K562 (cell line): ENCODE data around the gene JUNB. TPM values are rescaled to one million over a fixed set of nuclear protein-coding genes. Genes with fewer than 3 reads are reported as not detected.

Experiments
- CEBPG ChIP-seq, 3 experiments: fragments of 200-800 bp in 1 of 3; sonication (Bioruptor generic) in 1 of 3; sonication (generic) in 1 of 3; formaldehyde crosslinking in 1 of 3; IDR thresholded peaks in 2 of 3; conservative IDR thresholded peaks in 1 of 3; 2 replicates each; pipeline versions ENCODE4 v1.6.1 to v1.8.0; 2016 to 2022; ENCODE audit warnings: missing compliant biosample characterization in 2 of 3, missing genetic modification characterization in 2 of 3, mild to moderate bottlenecking in 1 of 3, missing genetic modification reagents in 1 of 3
- CGGBP1 ChIP-seq: fragments of 250-450 bp; sonication (Bioruptor Pico); IDR thresholded peaks from 2 replicates; pipeline ENCODE4 v1.9.0; 2021; ENCODE audit warnings: mild to moderate bottlenecking
- CHD4 ChIP-seq: fragments of 200-600 bp; sonication (generic); IDR thresholded peaks from 3 replicates; pipeline ENCODE4 v1.6.1; 2012; ENCODE audit warnings: low read depth, mild to moderate bottlenecking, mixed read lengths, low read length, inconsistent platforms; ENCODE audit not compliant: insufficient read depth, insufficient replicate concordance, poor library complexity, severe bottlenecking
- DIDO1 ChIP-seq: fragments of 450-650 bp; IDR thresholded peaks from 2 replicates; pipeline ENCODE4 v1.6.1; 2016; ENCODE audit warnings: low read depth, missing biosample characterization, missing genetic modification characterization
- ELK1 ChIP-seq: sonication (generic); formaldehyde crosslinking; IDR thresholded peaks from 2 replicates; pipeline ENCODE4 v1.8.1; 2022; ENCODE audit warnings: missing genetic modification reagents
- EP300 ChIP-seq: IDR thresholded peaks from 2 replicates; pipeline ENCODE4 v1.6.1; 2012; ENCODE audit warnings: low read length, improper control_type of control experiment
- FOS ChIP-seq: IDR thresholded peaks from 3 replicates; pipeline ENCODE4 v1.6.1; 2011; ENCODE audit not compliant: insufficient read length; ENCODE audit errors: extremely low read depth
- HMGN3 ChIP-seq: IDR thresholded peaks from 2 replicates; pipeline ENCODE4 v1.6.1; 2011; ENCODE audit warnings: borderline replicate concordance, low read depth, mild to moderate bottlenecking, mixed read lengths, low read length; ENCODE audit not compliant: insufficient read length; ENCODE audit errors: extremely low read depth
- POLR2H ChIP-seq: IDR thresholded peaks from 2 replicates; pipeline ENCODE4 v1.6.1; 2016; ENCODE audit warnings: missing genetic modification characterization, low read depth, mild to moderate bottlenecking, control low read depth, missing compliant biosample characterization, moderate library complexity
- SLC30A9 ChIP-seq: fragments of 250-450 bp; sonication (Bioruptor Pico); IDR thresholded peaks from 2 replicates; pipeline ENCODE4 v1.8.0; 2022; ENCODE audit warnings: mild to moderate bottlenecking, moderate library complexity
- SRSF7 ChIP-seq: fragments of 200-400 bp; formaldehyde crosslinking; optimal IDR thresholded peaks from 2 replicates; pipeline ENCODE3; 2017; ENCODE audit warnings: mild to moderate bottlenecking, low read depth, low read length
- USF2 ChIP-seq: sonication (generic); formaldehyde crosslinking; IDR thresholded peaks from 2 replicates; pipeline ENCODE4 v1.5.0; 2020; ENCODE audit warnings: missing genetic modification reagents
- XRCC4 ChIP-seq: IDR thresholded peaks from one replicate; pipeline ENCODE4 v1.6.1; 2011; ENCODE audit not compliant: insufficient read depth, insufficient read length; ENCODE audit errors: extremely low read depth
- XRCC5 ChIP-seq: fragments of 200-400 bp; formaldehyde crosslinking; IDR thresholded peaks from 2 replicates; pipeline ENCODE4 v1.6.1; 2017; ENCODE audit warnings: low read depth, mild to moderate bottlenecking, low read length
- ZC3H8 ChIP-seq: fragments of 450-650 bp; IDR thresholded peaks from 2 replicates; pipeline ENCODE4 v1.6.1; 2017
- ZNF239 ChIP-seq: fragments of 250-450 bp; sonication (Bioruptor Pico); IDR thresholded peaks from 2 replicates; pipeline ENCODE4 v1.4.0; 2020; ENCODE audit warnings: mild to moderate bottlenecking
- ZNF436 ChIP-seq: fragments of 250-450, 450-650 bp; sonication (Bioruptor Pico); formaldehyde crosslinking; IDR thresholded peaks from 2 replicates; pipeline ENCODE4 v1.7.0; 2020; ENCODE audit warnings: mild to moderate bottlenecking
- ZNF511 ChIP-seq: sonication (generic); formaldehyde crosslinking; IDR thresholded peaks from 2 replicates; pipeline ENCODE4 v1.8.0; 2022; ENCODE audit warnings: mild to moderate bottlenecking, missing genetic modification reagents
- ZNF764 ChIP-seq: fragments of 250-450 bp; sonication (Bioruptor Pico); IDR thresholded peaks from 2 replicates; pipeline ENCODE4 v1.4.0; 2020; ENCODE audit warnings: low read depth, mild to moderate bottlenecking, moderate library complexity
- polyA plus RNA-seq, 8 experiments: library from polyadenylated mRNA; depleted of rRNA in 4 of 8; stranded (reverse) in 5 of 8; unstranded in 3 of 8; fragments of >200 nt; fragmentation: Nextera tagmentation in 2 of 8; fragmentation: Illumina TruSeq in 1 of 8; extraction: Ambion mirVana in 2 of 8; extraction: Trizol in 1 of 8; gene quantifications; 2 replicates each; pipeline versions ENCODE4 v1.2.1 to v1.2.3, GENCODE V29; 2011 to 2014; ENCODE audit warnings: inconsistent platforms in 1 of 8, missing spikeins in 1 of 8
- total RNA-seq, 7 experiments: library from RNA; depleted of rRNA in 6 of 7; stranded (reverse); fragments of >200 nt in 6 of 7; fragmentation: Illumina TruSeq in 2 of 7; extraction: Trizol in 2 of 7; gene quantifications; 2 replicates each; pipeline versions ENCODE4 v1.2.1 to v1.2.3, GENCODE V29; 2011 to 2021; ENCODE audit warnings: low replicate concordance in 1 of 7
- TF ChIP-seq, protein P1 (sequence below): fragments of 250-450 bp; sonication (Bioruptor Pico); IDR thresholded peaks from 2 replicates; pipeline ENCODE4 v1.5.0; 2021; ENCODE audit warnings: mild to moderate bottlenecking, moderate library complexity
- TF ChIP-seq, protein P2 (sequence below): fragments of 450-650 bp; formaldehyde crosslinking; IDR thresholded peaks from 2 replicates; pipeline ENCODE4 v1.4.0; 2020; ENCODE audit warnings: mild to moderate bottlenecking, moderate library complexity

The JUNB gene
- total and polyA plus RNA-seq, 9 of the 15 experiments (the other 6 are each of a cell fraction or from before 2014, with no cell fraction given), result 0.23 to 88.1 (median 13.1) TPM

DNA sequence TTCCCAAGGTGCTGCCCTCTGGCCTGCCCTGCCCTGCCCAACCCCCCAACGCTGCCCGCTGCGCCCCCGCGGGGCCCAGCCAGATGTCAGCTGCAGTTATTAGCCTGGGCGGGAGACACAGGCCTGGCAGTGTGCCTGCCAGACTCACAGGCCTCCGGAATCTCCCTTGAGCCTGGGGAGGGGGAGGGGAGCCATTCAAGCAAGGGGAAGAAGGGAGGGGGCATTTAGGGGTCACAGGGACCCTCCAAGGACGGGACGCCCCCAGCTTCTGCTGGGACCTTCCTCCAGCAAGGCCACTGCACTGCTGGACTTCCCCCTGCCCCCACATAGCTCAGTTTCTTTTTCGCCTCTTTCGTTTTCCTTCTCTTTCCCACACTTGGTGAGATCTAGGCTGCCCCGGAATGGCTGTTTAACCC is 2.6 kb upstream of the JUNB start (continued):
- TF ChIP-seq, protein P1, sequence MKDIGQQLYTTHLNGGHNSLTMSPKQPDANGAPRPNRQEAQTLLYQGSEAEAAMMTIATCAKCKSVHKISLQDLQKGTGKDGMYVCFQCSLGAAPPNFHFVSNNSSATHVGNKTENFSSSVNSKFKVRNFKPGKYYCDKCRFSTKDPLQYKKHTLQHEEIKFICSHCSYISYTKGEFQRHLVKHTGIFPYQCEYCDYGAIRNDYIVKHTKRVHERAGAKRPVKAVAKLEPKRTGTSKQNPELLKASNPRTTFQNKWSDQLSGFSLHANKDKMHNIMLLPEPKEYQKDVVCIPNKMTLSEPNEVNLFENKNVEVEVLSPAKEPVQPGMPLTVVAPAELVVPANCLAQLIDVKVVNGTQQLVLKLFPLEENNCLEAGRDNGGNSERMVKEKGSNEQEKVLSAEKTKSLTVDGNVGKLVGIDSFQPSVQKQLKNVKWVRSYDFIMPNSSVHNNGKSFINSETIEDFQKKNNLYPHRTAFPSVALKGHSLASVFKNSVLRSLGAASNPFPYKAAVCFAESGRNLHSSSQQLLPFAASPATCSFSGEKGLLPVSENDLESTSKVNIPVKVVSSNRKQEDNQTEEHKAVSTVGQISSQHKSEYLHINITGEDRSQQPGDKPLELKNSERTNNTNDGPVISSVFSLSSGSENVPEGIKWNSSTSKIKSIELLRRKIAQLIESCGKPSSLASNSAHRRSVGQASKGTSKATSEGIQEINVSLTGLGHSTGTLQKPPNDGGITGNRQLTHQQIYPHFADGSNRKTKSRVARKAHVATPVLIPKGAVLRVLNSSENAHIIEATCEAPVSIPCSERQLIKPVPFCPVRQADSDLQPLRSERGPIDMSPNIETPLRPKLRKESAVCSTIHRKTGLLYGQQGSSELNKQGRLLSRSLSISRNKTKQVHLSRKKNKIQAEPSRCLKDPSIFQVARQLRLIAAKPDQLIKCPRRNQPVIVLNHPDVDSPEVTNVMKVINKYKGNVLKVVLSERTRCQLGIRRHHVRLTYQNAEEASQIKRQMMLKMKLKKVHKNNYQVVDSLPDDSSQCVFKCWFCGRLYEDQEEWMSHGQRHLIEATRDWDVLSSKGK, result no peak
- TF ChIP-seq CHD4, result no peak
- no peak for TF ChIP-seq ZNF436
- TF ChIP-seq ZC3H8, result no peak
- no peak for TF ChIP-seq CGGBP1 (CRISPR knock-in tag)
- TF ChIP-seq SLC30A9, result no peak
- TF ChIP-seq ZNF764 (CRISPR knock-in tag), result no peak
- TF ChIP-seq CEBPG (CRISPR knock-in tag; IDR thresholded peaks at IDR 0.05), result no peak
- TF ChIP-seq CEBPG (tag; conservative IDR thresholded peaks at IDR 0.05 in 1 of 2, IDR thresholded peaks at IDR 0.05 in 1 of 2), result no peak
- TF ChIP-seq EP300, result peak; percentile 39; the same call in 1 of the 2 replicates
- no peak for TF ChIP-seq XRCC4
- no peak for TF ChIP-seq XRCC5
- no peak for TF ChIP-seq POLR2H (tag)
- TF ChIP-seq ZNF511 (CRISPR knock-in tag), result no peak
- no peak for TF ChIP-seq USF2 (CRISPR knock-in tag)
- TF ChIP-seq DIDO1 (tag), result no peak
- TF ChIP-seq HMGN3, result no peak
- TF ChIP-seq, protein P2, sequence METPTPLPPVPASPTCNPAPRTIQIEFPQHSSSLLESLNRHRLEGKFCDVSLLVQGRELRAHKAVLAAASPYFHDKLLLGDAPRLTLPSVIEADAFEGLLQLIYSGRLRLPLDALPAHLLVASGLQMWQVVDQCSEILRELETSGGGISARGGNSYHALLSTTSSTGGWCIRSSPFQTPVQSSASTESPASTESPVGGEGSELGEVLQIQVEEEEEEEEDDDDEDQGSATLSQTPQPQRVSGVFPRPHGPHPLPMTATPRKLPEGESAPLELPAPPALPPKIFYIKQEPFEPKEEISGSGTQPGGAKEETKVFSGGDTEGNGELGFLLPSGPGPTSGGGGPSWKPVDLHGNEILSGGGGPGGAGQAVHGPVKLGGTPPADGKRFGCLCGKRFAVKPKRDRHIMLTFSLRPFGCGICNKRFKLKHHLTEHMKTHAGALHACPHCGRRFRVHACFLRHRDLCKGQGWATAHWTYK, result no peak; the same call in 1 of the 2 replicates
- no peak for TF ChIP-seq ZNF239 (CRISPR knock-in tag)
- no peak for TF ChIP-seq ELK1
- TF ChIP-seq SRSF7, result no peak
- TF ChIP-seq FOS, result no peak
